Prostate gland (tissue), 2 donors: ENCODE measurements around the gene GPR83. TPM values are rescaled to one million over a fixed set of nuclear protein-coding genes. Genes with fewer than 3 reads are reported as not detected.
"Not testable (repeated sequence)": the region's sequence is repeated elsewhere in the genome, so short reads cannot be mapped to it uniquely, and the experiment has no call there.

Experiments
- DNase-seq: peaks from one replicate; pipeline ENCODE4 v3.0.0-alpha.2; 2019; ENCODE audit warnings: low spot score
- H3K27ac ChIP-seq, 2 donors: fragments of 200-600 bp; sonication (generic); 2 replicates each; pipeline ENCODE4 v1.5.1; 2017 to 2019
- H3K27me3 ChIP-seq: fragments of 200-600 bp; sonication (generic); replicated peaks from 2 replicates; pipeline ENCODE4 v1.5.1; 2019; ENCODE audit not compliant: insufficient read depth
- H3K36me3 ChIP-seq, 2 donors: fragments of 200-600 bp; sonication (generic); 1 replicate in 1 of 2; 2 replicates in 1 of 2; pipeline versions ENCODE4 v1.5.1 to v1.8.1; 2017 to 2019
- H3K4me1 ChIP-seq: fragments of 200-600 bp; sonication (generic); replicated peaks from 2 replicates; pipeline ENCODE4 v1.5.1; 2019
- H3K4me3 ChIP-seq, 2 donors: fragments of 200-600 bp; sonication (generic); 2 replicates each; pipeline ENCODE4 v1.5.1; 2017 to 2019
- H3K9me3 ChIP-seq: fragments of 200-600 bp; sonication (generic); 2 replicates; pipeline ENCODE4 v1.5.1; 2017
- POLR2A ChIP-seq: fragments of 450-650 bp; IDR thresholded peaks from one replicate; pipeline ENCODE4 v1.6.1; 2016; ENCODE audit warnings: antibody characterized with exemption, mild to moderate bottlenecking
- POLR2AphosphoS5 ChIP-seq: sonication (generic); formaldehyde crosslinking; IDR thresholded peaks from one replicate; pipeline ENCODE4 v1.6.1; 2017; ENCODE audit warnings: antibody characterized with exemption
- WGBS: methylation state at CpG from one replicate; pipeline ENCODE4 v1.1.5; 2018; 5-methylcytosine and 5-hydroxymethylcytosine counted together
- intact Hi-C: fragments of 100-400 bp; cut with DNase I; formaldehyde crosslinking; loops from one replicate; pipeline ENCODE4 v1.14.2; 2022
- total RNA-seq, 2 donors: library from RNA; depleted of rRNA; stranded (reverse); fragments of >200 nt; gene quantifications; one replicate each; pipeline ENCODE4 v1.1.0, GENCODE V29; 2016
- TF ChIP-seq, protein P1 (sequence below), 4 experiments: fragments of 200-600 bp in 2 of 4; fragments of 450-650 bp in 2 of 4; sonication (generic) in 2 of 4; IDR thresholded peaks; 1 replicate in 3 of 4; 2 replicates in 1 of 4; pipeline ENCODE4 v1.5.1; 2016 to 2019; ENCODE audit warnings: antibody characterized with exemption in 4 of 4, mild to moderate bottlenecking in 2 of 4, moderate library complexity in 2 of 4

Gene GPR83
- total RNA-seq, 2 donors from 2014 or later: not detected

DNA sequence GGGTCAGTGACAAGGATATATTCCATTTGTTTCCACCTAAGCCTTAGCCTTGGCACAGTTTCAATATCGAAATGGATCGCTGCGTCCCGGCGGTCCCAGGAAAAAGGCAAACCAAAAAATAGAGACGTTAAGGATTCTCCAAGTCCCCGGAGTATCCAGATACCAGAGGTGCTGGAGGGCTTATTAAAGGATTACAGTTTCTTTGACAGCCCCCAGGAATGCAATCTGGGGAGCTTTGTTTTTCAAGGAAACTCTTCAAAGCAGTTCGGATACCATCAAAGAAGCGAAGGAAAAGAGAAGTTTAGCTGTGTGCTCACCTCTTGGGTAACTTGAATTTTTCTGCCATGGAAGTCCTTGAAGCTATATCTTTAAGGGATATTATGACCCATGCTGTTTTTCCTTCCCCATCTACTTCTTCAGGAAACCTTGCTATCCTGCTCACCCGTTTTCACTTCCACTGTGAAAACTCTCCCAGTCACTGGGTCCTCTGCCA, 600 bp upstream of the GPR83 start:
- WGBS: 13% methylated on average over 10 of the region's 10 CpGs
- TF ChIP-seq, protein P1, sequence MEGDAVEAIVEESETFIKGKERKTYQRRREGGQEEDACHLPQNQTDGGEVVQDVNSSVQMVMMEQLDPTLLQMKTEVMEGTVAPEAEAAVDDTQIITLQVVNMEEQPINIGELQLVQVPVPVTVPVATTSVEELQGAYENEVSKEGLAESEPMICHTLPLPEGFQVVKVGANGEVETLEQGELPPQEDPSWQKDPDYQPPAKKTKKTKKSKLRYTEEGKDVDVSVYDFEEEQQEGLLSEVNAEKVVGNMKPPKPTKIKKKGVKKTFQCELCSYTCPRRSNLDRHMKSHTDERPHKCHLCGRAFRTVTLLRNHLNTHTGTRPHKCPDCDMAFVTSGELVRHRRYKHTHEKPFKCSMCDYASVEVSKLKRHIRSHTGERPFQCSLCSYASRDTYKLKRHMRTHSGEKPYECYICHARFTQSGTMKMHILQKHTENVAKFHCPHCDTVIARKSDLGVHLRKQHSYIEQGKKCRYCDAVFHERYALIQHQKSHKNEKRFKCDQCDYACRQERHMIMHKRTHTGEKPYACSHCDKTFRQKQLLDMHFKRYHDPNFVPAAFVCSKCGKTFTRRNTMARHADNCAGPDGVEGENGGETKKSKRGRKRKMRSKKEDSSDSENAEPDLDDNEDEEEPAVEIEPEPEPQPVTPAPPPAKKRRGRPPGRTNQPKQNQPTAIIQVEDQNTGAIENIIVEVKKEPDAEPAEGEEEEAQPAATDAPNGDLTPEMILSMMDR (IDR thresholded peaks at IDR 0.05): no peak
- no peak for TF ChIP-seq POLR2AphosphoS5
- TF ChIP-seq POLR2A: no peak
- H3K4me3 ChIP-seq: no peak overlapping the region

DNA sequence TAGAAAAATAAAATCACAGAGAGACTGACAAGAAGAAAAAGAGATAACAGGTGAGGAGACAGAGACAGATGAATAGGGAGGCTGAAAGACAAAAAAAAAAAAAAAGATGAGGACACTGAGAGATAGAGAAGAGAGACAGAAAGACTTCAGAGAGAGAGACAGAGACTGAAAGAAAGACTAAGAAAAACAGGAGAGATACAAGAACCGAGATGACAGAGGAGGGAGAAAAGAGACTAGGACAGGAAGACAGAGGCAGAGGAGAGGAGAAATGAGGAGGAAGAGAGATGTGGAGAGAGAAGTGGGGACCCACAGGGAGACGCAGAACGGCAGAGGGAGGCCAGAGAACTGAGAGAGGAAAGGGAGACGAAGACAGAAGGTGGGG, 771 bp downstream of the GPR83 start:
- Histone ChIP-seq H3K4me3 (no peak overlapping the region), H3K27ac (no peak overlapping the region), H3K27me3 (peaks cover 10% of the 10 kb centered on the region), H3K9me3 (no peaks in the 10 kb centered on the region), H3K36me3 (no peaks in the 10 kb centered on the region), H3K4me1 (peaks cover 4% of the 10 kb centered on the region)
- intact Hi-C loops: no loop called here
- whole genome bisulfite sequencing: 22% methylated on average over 4 of the region's 4 CpGs
- TF ChIP-seq, protein P1 (IDR thresholded peaks at IDR 0.05): no peak
- TF ChIP-seq POLR2AphosphoS5 (no peak), POLR2A (no peak)
- no peak for DNase-seq

More for the DNA sequence above, 600 bp upstream of the GPR83 start:
- no peaks in the 10 kb centered on the region for H3K36me3 ChIP-seq
- peaks cover 4% of the 10 kb centered on the region for H3K4me1 ChIP-seq
- H3K27ac ChIP-seq: no peak overlapping the region
- peaks cover 10% of the 10 kb centered on the region for H3K27me3 ChIP-seq
- DNase-seq: no peak
- no peaks in the 10 kb centered on the region for H3K9me3 ChIP-seq
- intact Hi-C loops: no loop called here

DNA sequence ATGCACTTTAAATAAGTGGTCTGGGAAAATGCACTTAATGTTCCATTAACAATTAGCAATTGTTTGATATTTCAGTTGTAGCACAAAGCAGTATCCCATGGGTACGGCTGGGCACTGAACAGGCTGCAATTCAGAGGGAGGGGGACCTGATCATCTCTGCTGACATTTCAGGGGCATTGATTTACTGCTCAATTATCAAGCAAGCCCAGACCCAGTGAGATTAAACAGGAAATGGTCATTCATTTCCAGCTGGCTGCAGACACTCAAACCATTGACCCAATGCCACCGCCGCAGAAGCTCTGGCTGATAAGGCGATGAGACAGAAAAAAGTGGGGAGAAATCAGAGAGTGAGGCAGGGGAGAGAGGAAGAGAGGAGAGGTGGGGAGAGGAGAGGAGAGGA, 1.2 kb downstream of the GPR83 start:
- Histone ChIP-seq H3K27ac (no peak overlapping the region), H3K36me3 (no peaks in the 10 kb centered on the region), H3K4me3 (no peak overlapping the region), H3K9me3 (no peaks in the 10 kb centered on the region), H3K27me3 (peaks cover 10% of the 10 kb centered on the region), H3K4me1 (peaks cover 4% of the 10 kb centered on the region)
- no peak for DNase-seq
- intact Hi-C loops: no loop called here
- no peak for TF ChIP-seq POLR2AphosphoS5
- TF ChIP-seq, protein P1 (IDR thresholded peaks at IDR 0.05): no peak
- no peak for TF ChIP-seq POLR2A
- 56% methylated on average over 4 of the region's 4 CpGs for WGBS

DNA sequence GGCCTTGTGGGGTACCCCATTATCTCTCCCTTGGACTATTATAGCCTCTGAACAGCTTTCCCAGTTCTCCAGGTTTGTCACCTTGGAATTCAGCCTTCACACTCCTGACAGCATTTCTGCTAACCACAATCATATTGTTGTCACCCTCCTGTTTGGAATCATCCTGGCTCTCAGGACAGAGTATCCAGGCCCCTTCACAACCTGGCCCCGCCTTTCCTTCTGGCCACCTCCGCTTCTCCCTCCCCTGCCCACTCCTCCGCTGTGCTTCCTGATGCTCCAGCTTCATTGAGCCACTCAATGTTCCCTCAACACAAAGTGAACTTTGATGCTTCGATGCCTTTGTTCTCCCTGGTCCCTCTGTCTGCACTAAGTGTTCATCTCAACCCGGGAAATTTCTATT, 3.1 kb downstream of the GPR83 start:
- Histone ChIP-seq H3K36me3 (no peaks in the 10 kb centered on the region), H3K4me3 (no peak overlapping the region), H3K4me1 (peaks cover 4% of the 10 kb centered on the region), H3K27ac (no peak overlapping the region), H3K9me3 (no peaks in the 10 kb centered on the region), H3K27me3 (peaks cover 10% of the 10 kb centered on the region)
- 81% methylated on average over 5 of the region's 5 CpGs for WGBS
- DNase-seq: no peak
- intact Hi-C loops: loop anchor here (10.0 kb wide), 1 partner anchor 63 kb away; no protein-coding TSS in a partner anchor
- TF ChIP-seq, protein P1 (IDR thresholded peaks at IDR 0.05): no peak
- TF ChIP-seq POLR2AphosphoS5 (no peak), POLR2A (no peak)

DNA sequence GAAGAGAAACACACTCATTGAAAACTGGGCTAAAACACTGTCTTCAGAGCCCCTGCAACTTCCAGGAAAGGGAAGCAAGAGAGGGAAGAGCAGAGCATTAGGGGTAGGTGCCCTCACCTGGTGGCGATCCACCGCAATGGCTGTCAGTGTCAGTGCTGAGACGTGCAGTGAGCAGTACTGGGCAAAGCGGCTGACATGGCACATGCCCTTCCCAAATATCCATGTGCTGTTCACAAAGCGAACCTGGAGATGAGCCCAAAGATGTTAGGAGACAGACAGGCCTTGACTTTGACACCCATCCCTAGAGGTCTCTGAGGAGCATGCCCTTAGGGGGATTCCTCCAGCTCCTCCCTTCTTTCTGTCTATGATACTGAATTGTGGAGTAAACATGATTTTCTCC, 4.9 kb downstream of the GPR83 start:
- no peak overlapping the region for H3K4me3 ChIP-seq
- no peak overlapping the region for H3K27ac ChIP-seq
- TF ChIP-seq, protein P1 (IDR thresholded peaks at IDR 0.05): no peak
- no peak for TF ChIP-seq POLR2A
- no peak for TF ChIP-seq POLR2AphosphoS5
- no peaks in the 10 kb centered on the region for H3K36me3 ChIP-seq
- 93% methylated on average over 5 of the region's 5 CpGs for WGBS
- no peaks in the 10 kb centered on the region for H3K9me3 ChIP-seq
- peaks cover 2% of the 10 kb centered on the region for H3K4me1 ChIP-seq
- intact Hi-C loops: loop anchor here (10.0 kb wide), 1 partner anchor 61 kb away; no protein-coding TSS in a partner anchor
- H3K27me3 ChIP-seq: peaks cover 6% of the 10 kb centered on the region
- no peak for DNase-seq

DNA sequence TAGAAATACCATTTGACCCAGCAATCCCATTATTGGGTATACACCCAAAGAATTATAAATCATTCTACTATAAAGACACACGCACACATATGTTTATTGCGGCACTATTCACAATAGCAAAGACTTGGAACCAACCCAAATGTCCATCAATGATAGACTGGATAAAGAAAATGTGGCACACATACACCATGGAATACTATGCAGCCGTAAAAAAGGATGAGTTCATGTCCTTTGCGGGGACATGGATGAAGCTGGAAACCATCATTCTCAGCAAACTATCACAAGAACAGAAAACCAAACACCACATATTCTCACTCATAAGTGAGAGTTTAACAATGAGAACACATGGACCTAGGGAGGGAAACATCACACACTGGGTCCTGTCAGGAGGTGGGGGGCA, 9.3 kb downstream of the GPR83 start:
- intact Hi-C loops: loop anchor here (10.0 kb wide), 1 partner anchor 57 kb away; no protein-coding TSS in a partner anchor
- not testable (repeated sequence) for H3K27me3 ChIP-seq, H3K27ac ChIP-seq, H3K36me3 ChIP-seq, H3K9me3 ChIP-seq, H3K4me1 ChIP-seq, H3K4me3 ChIP-seq, DNase-seq
- 99% methylated on average over 4 of the region's 4 CpGs for WGBS
